Cardiac muscle cell (in vitro differentiated cells and primary cell): ENCODE measurements around the gene CD82. TPM values are rescaled to one million over a fixed set of nuclear protein-coding genes. Genes with fewer than 3 reads are reported as not detected.

Experiments
- DNase-seq, 2 donors: peaks; one replicate each; pipeline versions ENCODE4 v3.0.0 to v3.0.0-alpha.2; 2010 to 2017; ENCODE audit warnings: low read depth in 1 of 2, low spot score in 1 of 2
- H3K27ac ChIP-seq: fragments of 200-600 bp; sonication (generic); 2 replicates; pipeline ENCODE4 v1.5.1; 2016
- H3K27me3 ChIP-seq: fragments of 200-600 bp; sonication (generic); 2 replicates; pipeline ENCODE4 v1.6.0; 2016; ENCODE audit warnings: control low read depth
- H3K36me3 ChIP-seq: fragments of 200-600 bp; sonication (generic); 2 replicates; pipeline ENCODE4 v1.5.1; 2016; ENCODE audit warnings: control low read depth
- H3K4me1 ChIP-seq: fragments of 200-600 bp; sonication (generic); 2 replicates; pipeline ENCODE4 v1.8.1; 2017; ENCODE audit warnings: low read depth, mild to moderate bottlenecking, mixed run types
- H3K4me3 ChIP-seq: fragments of 200-600 bp; sonication (generic); 2 replicates; pipeline ENCODE4 v1.5.1; 2016; ENCODE audit warnings: mild to moderate bottlenecking
- H3K9me3 ChIP-seq: fragments of 200-600 bp; sonication (generic); 2 replicates; pipeline ENCODE4 v1.5.1; 2017; ENCODE audit warnings: low read depth, mild to moderate bottlenecking, control low read depth
- CTCF ChIP-seq: IDR thresholded peaks from 2 replicates; pipeline ENCODE4 v1.5.1; 2012; ENCODE audit warnings: low read depth, mild to moderate bottlenecking, low read length
- polyA plus RNA-seq: library from polyadenylated mRNA; unstranded; fragments of >200 nt; fragmentation: Nextera tagmentation; extraction: Ambion mirVana; gene quantifications from 2 replicates; pipeline ENCODE4 v1.2.1, GENCODE V29; 2016
- total RNA-seq: library from RNA; depleted of rRNA; stranded (reverse); fragments of >200 nt; gene quantifications from 2 replicates; pipeline ENCODE4 v1.2.3, GENCODE V29; 2016

Gene CD82
- total and polyA plus RNA-seq, 2 experiments from 2014 or later = 14.8 to 33.9 TPM

GRCh38 chr11:44529895-44530412 lies 35.5 kb upstream of the CD82 start:
- H3K27me3 ChIP-seq = no peaks in the 10 kb centered on the region
- TF ChIP-seq CTCF = no peak
- peak in 1 of 2 donors; percentile 10 for DNase-seq
- H3K9me3 ChIP-seq = no peaks in the 10 kb centered on the region
- H3K4me1 ChIP-seq = no peaks in the 10 kb centered on the region
- H3K36me3 ChIP-seq = no peaks in the 10 kb centered on the region
- H3K27ac ChIP-seq = no peak overlapping the region
- H3K4me3 ChIP-seq = no peak overlapping the region

GRCh38 chr11:44530413-44531115 lies 34.9 kb upstream of the CD82 start:
- no peaks in the 10 kb centered on the region for H3K9me3 ChIP-seq
- no peaks in the 10 kb centered on the region for H3K36me3 ChIP-seq
- no peak overlapping the region for H3K4me3 ChIP-seq
- no peak for TF ChIP-seq CTCF
- no peaks in the 10 kb centered on the region for H3K27me3 ChIP-seq
- H3K27ac ChIP-seq = no peak overlapping the region
- DNase-seq = peak in 1 of 2 donors; percentile 75
- no peaks in the 10 kb centered on the region for H3K4me1 ChIP-seq

- Histone ChIP-seq H3K27me3 (no peaks in the 10 kb centered on the region), H3K36me3 (no peaks in the 10 kb centered on the region), H3K4me1 (no peaks in the 10 kb centered on the region), H3K9me3 (no peaks in the 10 kb centered on the region), H3K27ac (no peak overlapping the region), H3K4me3 (no peak overlapping the region)
- DNase-seq = no peak
- no peak for TF ChIP-seq CTCF
These were observed 34.4 kb upstream of the CD82 start for GRCh38 chr11:44531116-44531504.

- TF ChIP-seq CTCF = no peak
- no peaks in the 10 kb centered on the region for H3K36me3 ChIP-seq
- H3K4me1 ChIP-seq = no peaks in the 10 kb centered on the region
These were observed 33.8 kb upstream of the CD82 start for GRCh38 chr11:44531636-44532035.

GRCh38 chr11:44532809-44533208 lies 32.7 kb upstream of the CD82 start:
- Histone ChIP-seq H3K27me3 (no peaks in the 10 kb centered on the region), H3K9me3 (no peaks in the 10 kb centered on the region), H3K4me3 (no peak overlapping the region), H3K36me3 (no peaks in the 10 kb centered on the region), H3K27ac (no peak overlapping the region), H3K4me1 (no peaks in the 10 kb centered on the region)
- TF ChIP-seq CTCF = no peak
- no peak for DNase-seq

More at GRCh38 chr11:44531636-44532035, 33.8 kb upstream of the CD82 start:
- H3K4me3 ChIP-seq = no peak overlapping the region
- no peak for DNase-seq
- no peaks in the 10 kb centered on the region for H3K27me3 ChIP-seq
- no peak overlapping the region for H3K27ac ChIP-seq
- H3K9me3 ChIP-seq = no peaks in the 10 kb centered on the region
